DND-41 (cell line): ENCODE data around the gene SAT1.

Experiments used
- EZH2 ChIP-seq: IDR thresholded peaks from 3 replicates; pipeline ENCODE4 v1.6.1; 2012; ENCODE audit warnings: borderline replicate concordance, low read depth, mild to moderate bottlenecking, moderate library complexity, low read length, inconsistent platforms; ENCODE audit not compliant: severe bottlenecking
- TF ChIP-seq, protein P1 (sequence below): IDR thresholded peaks from 2 replicates; pipeline ENCODE4 v1.5.1; 2012; ENCODE audit warnings: borderline replicate concordance, low read length, moderate library complexity, mild to moderate bottlenecking; ENCODE audit not compliant: poor library complexity, severe bottlenecking; ENCODE audit errors: extremely low read depth

DNA sequence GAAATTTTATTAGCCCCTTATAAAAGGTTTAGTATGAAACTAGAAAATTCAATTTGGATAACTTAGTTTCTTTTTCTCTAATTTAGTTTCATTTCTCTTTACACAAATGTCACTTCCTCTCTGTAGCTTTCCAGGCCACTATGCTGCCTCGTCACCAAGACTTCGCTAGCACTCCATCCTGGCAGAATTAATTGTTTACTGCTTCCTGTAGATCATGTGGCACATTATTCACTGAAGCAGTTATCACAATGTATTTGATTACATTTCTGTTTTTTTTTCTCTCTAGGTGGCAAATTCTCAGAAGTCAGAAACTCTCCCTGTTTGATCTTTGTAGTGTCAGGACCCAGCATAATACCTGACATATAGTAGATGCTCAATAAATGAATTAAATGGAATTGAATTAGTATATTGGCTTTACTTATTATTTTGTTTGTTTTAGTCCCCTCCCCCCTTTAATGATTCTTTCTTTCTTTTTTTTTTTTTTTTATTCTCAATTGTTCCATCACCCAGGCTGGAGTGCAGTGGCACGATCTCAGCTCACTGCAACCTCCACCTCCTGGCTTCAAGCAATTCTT, 9.3 kb upstream of the SAT1 start:
- TF ChIP-seq, protein P1, sequence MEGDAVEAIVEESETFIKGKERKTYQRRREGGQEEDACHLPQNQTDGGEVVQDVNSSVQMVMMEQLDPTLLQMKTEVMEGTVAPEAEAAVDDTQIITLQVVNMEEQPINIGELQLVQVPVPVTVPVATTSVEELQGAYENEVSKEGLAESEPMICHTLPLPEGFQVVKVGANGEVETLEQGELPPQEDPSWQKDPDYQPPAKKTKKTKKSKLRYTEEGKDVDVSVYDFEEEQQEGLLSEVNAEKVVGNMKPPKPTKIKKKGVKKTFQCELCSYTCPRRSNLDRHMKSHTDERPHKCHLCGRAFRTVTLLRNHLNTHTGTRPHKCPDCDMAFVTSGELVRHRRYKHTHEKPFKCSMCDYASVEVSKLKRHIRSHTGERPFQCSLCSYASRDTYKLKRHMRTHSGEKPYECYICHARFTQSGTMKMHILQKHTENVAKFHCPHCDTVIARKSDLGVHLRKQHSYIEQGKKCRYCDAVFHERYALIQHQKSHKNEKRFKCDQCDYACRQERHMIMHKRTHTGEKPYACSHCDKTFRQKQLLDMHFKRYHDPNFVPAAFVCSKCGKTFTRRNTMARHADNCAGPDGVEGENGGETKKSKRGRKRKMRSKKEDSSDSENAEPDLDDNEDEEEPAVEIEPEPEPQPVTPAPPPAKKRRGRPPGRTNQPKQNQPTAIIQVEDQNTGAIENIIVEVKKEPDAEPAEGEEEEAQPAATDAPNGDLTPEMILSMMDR, result no peak
- TF ChIP-seq EZH2, result no peak
